Loucy (cell line): Measurements from ENCODE around the gene NHSL2.

ENCODE experiments used
- EZH2phosphoT487 ChIP-seq: fragments of 200-600 bp; IDR thresholded peaks from 2 replicates; pipeline ENCODE4 v1.6.1; 2018; ENCODE audit warnings: antibody characterized with exemption, mild to moderate bottlenecking, moderate library complexity, borderline replicate concordance
- TF ChIP-seq, protein P1 (sequence below): fragments of 200-600 bp; sonication (generic); conservative IDR thresholded peaks from 2 replicates; pipeline ENCODE4 v1.5.1; 2014; ENCODE audit warnings: mild to moderate bottlenecking, antibody characterized with exemption, low read length

DNA sequence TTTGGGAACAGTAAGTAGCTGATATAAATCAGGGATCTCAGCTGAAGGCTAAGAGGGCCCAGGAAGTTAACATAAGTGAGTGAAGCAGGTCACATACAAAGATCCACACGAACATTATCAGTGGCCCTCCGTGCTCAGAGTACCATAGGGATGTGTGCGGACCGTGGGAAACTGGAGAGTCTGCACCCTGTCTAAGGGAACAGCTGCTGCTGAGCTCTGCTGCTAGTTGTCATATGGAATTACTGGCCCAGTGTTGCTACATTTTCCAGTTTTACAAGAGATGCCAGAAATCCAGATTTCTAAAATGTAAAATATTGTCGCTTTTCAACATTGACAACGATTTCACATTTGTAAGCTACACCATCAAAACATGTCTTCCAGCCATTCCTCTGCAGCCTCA is 130.5 kb downstream of the NHSL2 start:
- TF ChIP-seq, protein P1, sequence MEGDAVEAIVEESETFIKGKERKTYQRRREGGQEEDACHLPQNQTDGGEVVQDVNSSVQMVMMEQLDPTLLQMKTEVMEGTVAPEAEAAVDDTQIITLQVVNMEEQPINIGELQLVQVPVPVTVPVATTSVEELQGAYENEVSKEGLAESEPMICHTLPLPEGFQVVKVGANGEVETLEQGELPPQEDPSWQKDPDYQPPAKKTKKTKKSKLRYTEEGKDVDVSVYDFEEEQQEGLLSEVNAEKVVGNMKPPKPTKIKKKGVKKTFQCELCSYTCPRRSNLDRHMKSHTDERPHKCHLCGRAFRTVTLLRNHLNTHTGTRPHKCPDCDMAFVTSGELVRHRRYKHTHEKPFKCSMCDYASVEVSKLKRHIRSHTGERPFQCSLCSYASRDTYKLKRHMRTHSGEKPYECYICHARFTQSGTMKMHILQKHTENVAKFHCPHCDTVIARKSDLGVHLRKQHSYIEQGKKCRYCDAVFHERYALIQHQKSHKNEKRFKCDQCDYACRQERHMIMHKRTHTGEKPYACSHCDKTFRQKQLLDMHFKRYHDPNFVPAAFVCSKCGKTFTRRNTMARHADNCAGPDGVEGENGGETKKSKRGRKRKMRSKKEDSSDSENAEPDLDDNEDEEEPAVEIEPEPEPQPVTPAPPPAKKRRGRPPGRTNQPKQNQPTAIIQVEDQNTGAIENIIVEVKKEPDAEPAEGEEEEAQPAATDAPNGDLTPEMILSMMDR: no peak
- TF ChIP-seq EZH2phosphoT487: no peak
